Muscle of leg (tissue), 16 donors: ENCODE data around the gene PBX1. TPM values are rescaled to one million over a fixed set of nuclear protein-coding genes. Genes with fewer than 3 reads are reported as not detected.

Experiments used
- DNase-seq: peaks from one replicate; pipeline ENCODE4 v3.0.0; 2013
- H3K27ac ChIP-seq: one replicate; pipeline ENCODE4 v1.5.1; 2013; ENCODE audit warnings: mild to moderate bottlenecking, low read length, control low read depth
- H3K27me3 ChIP-seq: one replicate; pipeline ENCODE4 v1.6.1; 2013; ENCODE audit warnings: low read length; ENCODE audit not compliant: control insufficient read depth, insufficient read depth
- H3K36me3 ChIP-seq: one replicate; pipeline ENCODE4 v1.6.1; 2013; ENCODE audit warnings: low read length; ENCODE audit not compliant: control insufficient read depth, insufficient read depth
- H3K4me1 ChIP-seq: one replicate; pipeline ENCODE4 v1.6.1; 2013; ENCODE audit warnings: low read length; ENCODE audit not compliant: control insufficient read depth, insufficient read depth
- H3K4me3 ChIP-seq: one replicate; pipeline ENCODE4 v1.5.1; 2013; ENCODE audit warnings: low read length, control low read depth
- H3K9me3 ChIP-seq: replicated peaks from 2 replicates; pipeline ENCODE4 v1.6.1; 2013; ENCODE audit warnings: low read depth, low read length; ENCODE audit not compliant: control insufficient read depth
- WGBS: methylation state at CpG from one replicate; pipeline ENCODE4 v1.1.5; 2013; ENCODE audit warnings: missing lambda C conversion rate; ENCODE audit not compliant: insufficient coverage; 5-methylcytosine and 5-hydroxymethylcytosine counted together
- long read RNA-seq, 11 donors: transcript quantifications; one replicate each; lab custom pipeline, GENCODE V29; 2026
- polyA plus RNA-seq, 8 donors: library from polyadenylated mRNA; unstranded; fragments of 120-200 nt; gene quantifications; one replicate each; pipeline versions ENCODE4 v1.2.1 to v1.2.3, GENCODE V29; 2013; ENCODE audit warnings: inconsistent platforms in 1 of 8, low replicate concordance in 1 of 8; ENCODE audit not compliant: insufficient read length in 8 of 8, insufficient read depth in 1 of 8
- total RNA-seq: library from RNA; stranded (reverse); fragments of 120-200 nt; gene quantifications from one replicate; pipeline ENCODE4 v1.2.4, GENCODE V29; 2013

PBX1 gene
- total RNA-seq: 42.7 TPM
- polyA plus RNA-seq: 10 to 100 TPM; 42.6 to 66.9 (median 53.9) TPM
- long read RNA-seq, donor 1, full-length matches to known transcripts: 11 of 18 reads
- long read RNA-seq, donor 1, partial matches to known transcripts: 7 of 18 reads
- long read RNA-seq, donor 1, other reads (novel, unspliced or antisense): 0 of 18 reads
- long read RNA-seq, donor 2, full-length matches to known transcripts: 1 of 1 reads
- long read RNA-seq, donor 2, partial matches to known transcripts: 0 of 1 reads
- long read RNA-seq, donor 2, other reads (novel, unspliced or antisense): 0 of 1 reads
- long read RNA-seq, donor 3, full-length matches to known transcripts: 30 of 56 reads
- long read RNA-seq, donor 3, partial matches to known transcripts: 26 of 56 reads
- long read RNA-seq, donor 3, other reads (novel, unspliced or antisense): 0 of 56 reads
- long read RNA-seq, donor 4, full-length matches to known transcripts: 5 of 5 reads
- long read RNA-seq, donor 4, partial matches to known transcripts: 0 of 5 reads
- long read RNA-seq, donor 4, other reads (novel, unspliced or antisense): 0 of 5 reads
- long read RNA-seq, donor 5, full-length matches to known transcripts: 34 of 95 reads
- long read RNA-seq, donor 5, partial matches to known transcripts: 61 of 95 reads
- long read RNA-seq, donor 5, other reads (novel, unspliced or antisense): 0 of 95 reads
- long read RNA-seq, donor 6, full-length matches to known transcripts: 14 of 24 reads
- long read RNA-seq, donor 6, partial matches to known transcripts: 10 of 24 reads
- long read RNA-seq, donor 6, other reads (novel, unspliced or antisense): 0 of 24 reads
- long read RNA-seq, donor 7, full-length matches to known transcripts: 11 of 53 reads
- long read RNA-seq, donor 7, partial matches to known transcripts: 42 of 53 reads
- long read RNA-seq, donor 7, other reads (novel, unspliced or antisense): 0 of 53 reads
- long read RNA-seq, donor 8, full-length matches to known transcripts: 15 of 35 reads
- long read RNA-seq, donor 8, partial matches to known transcripts: 20 of 35 reads
- long read RNA-seq, donor 8, other reads (novel, unspliced or antisense): 0 of 35 reads
- long read RNA-seq, donor 9, full-length matches to known transcripts: 14 of 40 reads
- long read RNA-seq, donor 9, partial matches to known transcripts: 26 of 40 reads
- long read RNA-seq, donor 9, other reads (novel, unspliced or antisense): 0 of 40 reads
- long read RNA-seq, donor 10, full-length matches to known transcripts: 13 of 26 reads
- long read RNA-seq, donor 10, partial matches to known transcripts: 13 of 26 reads
- long read RNA-seq, donor 10, other reads (novel, unspliced or antisense): 0 of 26 reads
- long read RNA-seq, donor 11, full-length matches to known transcripts: 14 of 23 reads
- long read RNA-seq, donor 11, partial matches to known transcripts: 9 of 23 reads
- long read RNA-seq, donor 11, other reads (novel, unspliced or antisense): 0 of 23 reads

DNA sequence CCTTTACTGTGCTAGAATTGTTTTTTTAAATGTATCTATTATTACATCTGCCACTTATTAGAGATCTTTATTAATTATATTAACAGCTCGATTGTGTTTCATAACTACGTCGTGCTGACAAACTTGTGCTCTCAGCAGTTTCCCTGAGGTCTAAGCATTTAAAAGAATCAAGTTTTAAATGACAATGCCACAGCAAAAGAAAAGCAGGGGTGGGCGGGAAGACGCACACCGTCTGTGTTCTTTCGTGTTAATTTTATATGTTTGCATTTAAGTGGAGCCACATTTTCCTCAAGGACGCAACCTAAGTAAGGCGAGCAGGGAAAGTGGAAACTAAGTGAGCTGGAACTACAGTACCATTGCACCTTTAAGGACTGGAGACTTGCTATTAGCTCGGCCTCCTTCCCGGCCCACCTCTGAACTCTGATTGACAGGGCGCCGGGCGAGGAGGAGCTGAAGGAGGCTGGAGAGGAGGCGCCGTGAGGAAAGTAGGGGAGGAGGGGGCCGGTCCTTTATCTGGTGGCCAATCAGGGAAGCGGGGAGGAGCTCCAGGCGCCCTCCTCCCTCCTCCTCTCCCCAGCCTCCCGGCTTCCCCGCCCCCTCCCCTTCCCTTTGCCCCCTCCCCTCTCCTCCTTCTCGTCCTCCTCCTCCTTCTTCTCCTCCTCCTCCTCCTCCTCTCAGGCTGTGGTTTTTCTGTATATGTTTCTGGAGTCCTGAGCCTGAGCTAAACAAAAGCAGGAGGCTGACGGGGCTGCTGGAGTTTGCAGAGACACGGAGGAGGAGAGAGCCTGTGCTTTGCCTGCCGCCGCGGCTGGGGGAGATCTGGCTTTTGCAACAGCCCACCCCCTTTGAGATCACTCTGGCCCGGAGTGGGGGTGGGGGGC lies at the start of gene PBX1:
Gene PBX1 (plus strand): TSS at position 724 of the 881 bp plus-strand sequence.
- H3K4me1 ChIP-seq: no peaks in the 10 kb centered on the region
- 0% methylated on average over 1 of the region's 28 CpGs for WGBS
- no peaks in the 10 kb centered on the region for H3K9me3 ChIP-seq
- H3K27me3 ChIP-seq: no peaks in the 10 kb centered on the region
- H3K27ac ChIP-seq: peak within 1 kb of the TSS; percentile 89
- peak; percentile 100 for DNase-seq
- H3K36me3 ChIP-seq: no peaks in the 10 kb centered on the region
- peak within 1 kb of the TSS; percentile 57 for H3K4me3 ChIP-seq

DNA sequence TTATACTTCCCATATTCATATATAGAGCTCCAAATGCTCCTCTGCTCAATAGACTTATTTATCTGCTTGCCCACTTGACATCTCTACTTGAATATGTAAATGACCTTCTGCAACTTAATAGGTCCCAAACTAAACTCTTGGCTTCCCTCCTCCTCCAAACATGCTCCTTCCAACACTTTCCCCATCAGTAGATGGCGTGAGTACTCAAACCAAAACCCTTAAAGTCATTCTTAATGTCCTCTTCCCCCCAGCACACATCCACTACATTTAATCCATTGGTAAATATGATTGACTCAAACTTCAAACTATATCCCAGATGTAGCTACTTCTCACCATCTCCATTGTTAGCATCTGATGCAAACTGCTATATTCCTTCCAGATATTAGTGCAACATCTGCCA lies 48.5 kb upstream of the PBX1 start:
- Histone ChIP-seq H3K36me3 (no peaks in the 10 kb centered on the region), H3K27ac (no peak overlapping the region), H3K4me1 (peaks cover 14% of the 10 kb centered on the region), H3K9me3 (no peaks in the 10 kb centered on the region), H3K27me3 (no peaks in the 10 kb centered on the region), H3K4me3 (no peak overlapping the region)
- peak; percentile 42 for DNase-seq
- WGBS: 56% methylated on average over 1 of the region's 1 CpG

- H3K9me3 ChIP-seq: no peaks in the 10 kb centered on the region
- DNase-seq: peak; percentile 30
- H3K27ac ChIP-seq: no peak overlapping the region
- H3K4me3 ChIP-seq: no peak overlapping the region
- WGBS: 100% methylated on average over 1 of the region's 5 CpGs
- H3K4me1 ChIP-seq: peaks cover 21% of the 10 kb centered on the region
- no peaks in the 10 kb centered on the region for H3K36me3 ChIP-seq
- no peaks in the 10 kb centered on the region for H3K27me3 ChIP-seq
Measured at GRCh38 chr1:164511001-164511705, 47.8 kb upstream of the PBX1 start.

DNA sequence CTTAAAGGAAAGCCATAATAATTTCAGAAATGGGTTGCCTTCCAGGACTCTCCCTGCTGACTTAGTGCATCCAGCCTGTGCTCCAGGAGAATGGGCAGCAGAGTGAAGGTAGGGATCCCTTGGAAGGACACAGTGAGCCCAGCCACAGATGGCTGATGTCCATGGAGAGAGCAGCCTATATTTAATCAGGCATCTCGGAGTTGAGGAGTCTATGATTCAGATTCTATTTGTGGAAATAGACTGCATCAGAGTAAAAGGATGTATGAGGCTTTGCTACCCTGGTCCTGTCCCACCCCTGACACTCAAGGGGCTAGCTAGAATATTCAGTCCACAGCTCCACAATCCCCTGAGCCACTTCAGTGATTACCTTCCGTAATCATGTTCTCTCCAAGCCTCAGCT lies 43.8 kb upstream of the PBX1 start:
- Histone ChIP-seq H3K27me3 (no peaks in the 10 kb centered on the region), H3K4me3 (no peak overlapping the region), H3K36me3 (no peaks in the 10 kb centered on the region), H3K9me3 (no peaks in the 10 kb centered on the region), H3K27ac (peak overlapping the region; percentile 32), H3K4me1 (peaks cover 33% of the 10 kb centered on the region)
- DNase-seq: peak; percentile 49
- no CpG with 5 or more reads among the region's 2 CpGs for WGBS

GRCh38 chr1:164515711-164516331 lies 43.2 kb upstream of the PBX1 start:
- peaks cover 31% of the 10 kb centered on the region for H3K4me1 ChIP-seq
- no peaks in the 10 kb centered on the region for H3K27me3 ChIP-seq
- no peaks in the 10 kb centered on the region for H3K9me3 ChIP-seq
- H3K4me3 ChIP-seq: no peak overlapping the region
- WGBS: 24% methylated on average over 6 of the region's 8 CpGs
- DNase-seq: peak; percentile 77
- H3K36me3 ChIP-seq: no peaks in the 10 kb centered on the region
- peak overlapping the region; percentile 32 for H3K27ac ChIP-seq

- no CpG with 5 or more reads among the region's 7 CpGs for WGBS
- DNase-seq: no peak
- Histone ChIP-seq H3K4me3 (no peak overlapping the region), H3K27me3 (no peaks in the 10 kb centered on the region), H3K36me3 (no peaks in the 10 kb centered on the region), H3K27ac (no peak overlapping the region), H3K4me1 (peaks cover 24% of the 10 kb centered on the region), H3K9me3 (no peaks in the 10 kb centered on the region)
Measured at GRCh38 chr1:164516591-164516990, 42.4 kb upstream of the PBX1 start.

- Histone ChIP-seq H3K27ac (no peak overlapping the region), H3K27me3 (no peaks in the 10 kb centered on the region), H3K4me1 (peaks cover 24% of the 10 kb centered on the region), H3K9me3 (no peaks in the 10 kb centered on the region), H3K36me3 (no peaks in the 10 kb centered on the region), H3K4me3 (no peak overlapping the region)
- 88% methylated on average over 1 of the region's 3 CpGs for WGBS
- DNase-seq: peak; percentile 28
Measured at GRCh38 chr1:164518692-164519332, 40.2 kb upstream of the PBX1 start.

GRCh38 chr1:164519426-164519825 lies 39.6 kb upstream of the PBX1 start:
- no peak overlapping the region for H3K27ac ChIP-seq
- H3K4me3 ChIP-seq: no peak overlapping the region
- no peaks in the 10 kb centered on the region for H3K9me3 ChIP-seq
- DNase-seq: no peak
- WGBS: no CpG with 5 or more reads among the region's 4 CpGs
- no peaks in the 10 kb centered on the region for H3K27me3 ChIP-seq
- no peaks in the 10 kb centered on the region for H3K36me3 ChIP-seq
- H3K4me1 ChIP-seq: peaks cover 24% of the 10 kb centered on the region
